GM15510 (cell line): ENCODE measurements around the gene HDLBP.

Source experiments
- POLR2A ChIP-seq: IDR thresholded peaks from 3 replicates; pipeline ENCODE4 v1.6.1; 2011; ENCODE audit warnings: borderline replicate concordance; ENCODE audit not compliant: insufficient read length; ENCODE audit errors: extremely low read depth

Gene HDLBP

DNA sequence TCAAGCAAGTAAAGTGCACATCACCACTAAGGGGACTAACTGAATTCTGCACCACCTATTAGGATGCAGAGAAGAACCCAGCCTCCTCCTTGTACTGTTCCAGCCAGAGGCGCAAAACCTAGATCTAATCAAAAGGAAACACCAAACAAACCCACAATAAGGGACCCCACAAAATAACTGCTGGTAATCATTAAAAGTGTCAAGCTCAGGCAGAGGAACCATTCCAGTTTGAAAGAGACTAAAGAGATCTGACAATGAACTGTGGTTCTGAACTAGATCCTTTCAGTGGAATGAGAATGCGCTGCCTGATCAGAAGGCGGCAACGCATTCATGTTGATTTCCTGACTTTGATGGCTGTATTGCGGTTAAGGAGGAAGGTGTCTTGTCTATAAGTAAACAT lies 16.8 kb downstream of the HDLBP start:
- TF ChIP-seq POLR2A: no peak

DNA sequence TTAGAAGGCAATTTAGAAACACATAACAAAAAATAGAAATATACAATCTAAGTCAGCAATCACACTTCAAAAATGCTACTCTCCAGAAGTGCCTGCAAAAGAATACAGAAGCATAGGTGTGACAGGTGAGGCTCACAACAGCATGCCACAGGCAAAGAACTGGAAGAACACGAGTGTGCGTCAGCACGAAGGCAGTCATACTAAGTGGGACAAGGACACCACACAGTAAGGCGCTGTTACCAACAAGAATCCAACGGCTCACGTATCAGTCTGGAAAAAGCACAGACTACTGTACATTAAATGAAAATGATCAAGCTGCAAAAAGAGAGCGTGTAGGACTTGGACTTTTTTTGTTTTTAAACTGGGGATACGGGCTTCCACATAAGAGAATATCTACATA lies 18.7 kb downstream of the HDLBP start:
- TF ChIP-seq POLR2A: no peak

DNA sequence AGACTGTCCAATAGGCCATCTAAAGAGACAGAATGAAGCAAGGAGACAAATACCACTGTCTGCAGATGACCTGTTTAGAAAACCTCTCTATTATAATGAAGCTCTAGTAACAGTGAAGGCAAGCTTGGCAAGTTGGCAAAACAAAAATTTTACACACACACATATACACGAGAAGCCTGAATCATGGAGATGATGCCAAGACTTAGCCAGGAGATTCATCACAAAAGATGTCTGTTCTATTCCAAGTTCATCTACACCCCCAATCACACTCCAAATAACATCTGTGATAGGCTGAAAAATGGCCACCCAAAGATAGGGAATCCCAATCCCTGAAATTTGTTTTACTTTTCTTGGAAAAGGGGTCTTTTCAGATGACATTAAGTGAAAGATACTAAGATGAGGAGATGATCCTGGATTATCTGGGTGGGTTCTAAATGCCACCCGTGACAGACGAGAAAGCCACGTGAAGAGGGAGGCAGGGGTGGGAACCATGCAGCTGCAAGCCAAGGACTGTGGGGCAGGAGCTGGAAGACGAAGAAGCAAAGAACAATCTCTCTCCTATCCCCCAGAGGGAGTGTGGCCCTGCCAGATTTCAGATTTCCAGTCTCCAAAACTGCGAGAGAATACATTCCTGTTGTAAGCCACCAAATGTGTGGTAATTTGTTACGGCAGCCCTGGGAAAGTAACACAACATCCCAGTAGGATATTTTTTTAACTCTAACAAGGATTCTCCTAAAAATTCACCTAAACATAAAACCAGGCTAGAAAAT lies 20.0 kb downstream of the HDLBP start:
- no peak for TF ChIP-seq POLR2A

DNA sequence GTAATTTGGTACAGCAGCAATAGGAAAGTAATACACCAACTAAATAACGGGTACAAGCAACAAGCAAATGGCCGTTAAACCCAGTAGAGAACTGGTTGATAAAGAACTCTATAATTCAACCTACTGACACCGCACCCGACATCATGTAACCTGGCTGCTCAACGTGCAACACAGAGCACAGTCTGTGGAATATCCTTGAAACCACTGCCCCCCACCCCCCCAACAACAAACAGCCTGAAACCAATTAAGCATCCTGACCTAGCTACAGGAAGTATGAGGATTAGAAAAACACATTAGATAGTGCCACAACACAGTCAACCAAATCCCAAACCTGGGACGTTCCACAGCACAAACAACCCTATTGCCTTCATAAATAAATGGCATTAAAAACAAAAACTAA lies 23.5 kb downstream of the HDLBP start:
- TF ChIP-seq POLR2A: no peak

DNA sequence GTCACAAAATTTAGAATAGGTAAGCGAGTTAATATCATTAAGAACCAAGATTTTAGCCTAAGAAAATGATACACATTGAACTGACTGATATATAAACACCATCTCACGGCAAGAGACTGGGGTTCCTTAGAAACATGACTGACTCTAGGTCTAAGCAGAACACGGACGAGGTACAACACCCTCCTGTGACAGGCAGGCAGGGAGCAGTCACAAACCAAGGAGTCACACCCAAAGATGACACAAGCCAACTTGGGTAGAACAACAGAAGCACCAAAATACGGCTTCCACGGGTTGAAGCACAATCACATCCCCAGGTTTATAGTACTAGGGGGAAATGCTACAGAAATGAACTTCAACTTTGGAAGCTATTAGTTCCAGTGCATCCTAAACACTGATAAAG lies 24.3 kb downstream of the HDLBP start:
- TF ChIP-seq POLR2A: no peak

DNA sequence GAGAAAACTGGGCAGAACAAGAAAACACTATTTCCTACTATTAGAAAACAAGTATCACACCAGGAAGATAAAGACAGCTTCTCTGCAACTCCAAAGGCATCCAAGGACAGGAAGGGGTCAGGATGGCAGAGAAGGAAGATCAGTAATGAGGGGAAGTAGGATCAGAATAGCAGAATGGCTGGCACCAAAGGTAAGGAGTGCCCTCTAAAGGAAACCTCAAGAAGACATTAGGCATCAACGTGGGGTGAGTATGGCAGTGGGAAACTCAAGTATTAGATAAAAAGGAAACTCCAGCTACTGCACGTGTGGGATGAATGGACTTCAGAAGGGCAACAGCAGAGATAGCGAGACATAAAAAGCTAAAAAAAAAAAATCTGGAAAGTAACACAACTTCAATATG lies 25.9 kb downstream of the HDLBP start:
- TF ChIP-seq POLR2A: no peak

DNA sequence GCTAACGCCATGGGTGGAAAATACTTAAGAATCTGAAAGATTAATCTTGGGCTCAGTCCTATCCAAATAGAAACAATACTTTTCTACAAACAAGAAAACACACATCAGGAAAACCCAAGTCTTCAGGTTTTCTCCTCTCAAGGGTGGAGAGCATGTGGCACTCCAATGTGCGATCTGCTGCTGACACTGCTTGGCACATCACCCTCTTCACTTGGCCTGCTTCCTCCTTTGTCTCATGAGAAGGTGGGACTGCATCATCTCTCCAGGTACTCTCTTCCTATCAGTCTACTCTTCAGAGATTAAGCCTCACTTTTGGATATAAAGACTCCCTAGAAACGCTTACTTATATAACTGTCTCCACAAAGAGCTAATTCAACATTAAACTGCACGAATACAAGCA lies 26.4 kb downstream of the HDLBP start:
- TF ChIP-seq POLR2A: no peak

DNA sequence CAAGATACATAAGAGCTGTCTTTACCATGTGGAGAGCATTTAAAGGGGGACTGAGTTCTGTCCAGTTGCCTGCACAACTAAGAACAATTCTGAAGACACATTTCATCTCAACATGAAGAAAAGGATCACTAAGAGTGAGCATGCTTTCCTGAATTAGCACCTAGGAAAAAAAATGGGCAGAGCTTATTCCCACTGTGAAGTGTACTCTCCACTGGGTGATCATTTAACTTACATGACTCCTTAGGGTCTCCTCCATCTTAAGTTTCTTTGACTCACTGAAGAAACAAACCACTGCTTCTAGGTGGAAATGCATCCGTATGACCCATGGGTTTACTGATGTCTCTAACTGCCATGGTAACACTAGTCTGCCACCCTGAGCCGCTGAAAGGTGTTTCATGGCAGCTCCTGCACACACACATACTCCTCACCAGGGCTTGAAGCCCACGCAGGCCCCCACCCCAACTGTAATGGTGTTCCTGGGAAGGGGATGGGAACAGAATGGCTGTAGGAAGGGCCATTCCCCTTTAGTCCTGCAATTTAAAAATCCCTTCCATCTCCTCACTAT lies 27.1 kb downstream of the HDLBP start:
- no peak for TF ChIP-seq POLR2A

DNA sequence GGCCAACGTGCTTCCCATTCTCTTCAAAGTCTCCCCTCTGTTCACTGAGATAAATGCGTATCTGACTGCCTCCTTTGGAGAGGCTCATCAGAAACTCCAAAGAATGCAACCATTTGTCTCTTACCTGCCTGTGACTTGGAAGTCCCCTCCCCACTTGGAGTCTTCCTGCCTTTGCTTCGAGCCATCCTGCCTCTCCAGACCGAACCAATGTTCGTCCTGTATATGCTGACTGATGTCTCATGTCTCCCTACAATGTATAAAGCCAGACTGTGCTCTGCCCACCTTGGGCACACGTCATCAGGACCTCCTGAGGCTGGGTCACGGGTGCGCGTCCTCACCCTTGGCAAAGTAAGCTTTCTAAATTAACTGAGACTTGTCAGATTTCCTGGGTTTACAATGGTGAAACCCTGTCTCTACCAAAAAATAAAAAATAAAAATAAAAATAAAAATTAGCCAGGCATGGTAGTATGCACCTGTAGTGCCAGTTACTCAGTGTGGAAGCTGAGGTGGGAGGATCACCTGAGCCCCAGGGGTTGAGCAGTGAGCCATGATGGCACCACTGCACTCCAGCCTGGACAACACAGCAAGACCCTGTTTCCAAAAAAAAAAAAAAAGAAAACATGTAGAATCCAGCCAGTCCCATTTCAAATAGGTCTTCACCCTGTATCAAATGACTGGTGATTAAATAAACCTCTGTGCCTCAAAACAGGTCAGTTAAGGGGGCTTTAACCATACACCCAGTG lies 29.0 kb downstream of the HDLBP start:
- TF ChIP-seq POLR2A: no peak

DNA sequence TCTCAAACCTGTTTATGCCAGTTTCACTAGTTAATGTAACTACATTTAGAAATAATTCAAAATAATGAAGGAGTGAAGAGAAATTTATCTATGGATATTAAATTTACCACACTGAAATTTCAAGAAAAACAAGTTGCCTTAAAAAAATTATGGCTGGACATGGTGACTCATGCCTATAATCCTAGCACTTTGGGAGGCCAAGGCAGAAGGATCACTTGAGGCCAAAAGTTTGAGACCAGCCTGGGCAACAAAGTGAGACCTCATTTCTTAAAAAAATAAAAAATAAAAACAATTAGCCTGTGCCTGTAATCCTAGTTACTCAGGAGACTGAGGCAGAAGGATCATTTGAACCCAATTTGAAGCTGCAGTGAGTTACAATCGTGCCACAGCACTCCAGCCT lies 29.9 kb downstream of the HDLBP start:
- no peak for TF ChIP-seq POLR2A

DNA sequence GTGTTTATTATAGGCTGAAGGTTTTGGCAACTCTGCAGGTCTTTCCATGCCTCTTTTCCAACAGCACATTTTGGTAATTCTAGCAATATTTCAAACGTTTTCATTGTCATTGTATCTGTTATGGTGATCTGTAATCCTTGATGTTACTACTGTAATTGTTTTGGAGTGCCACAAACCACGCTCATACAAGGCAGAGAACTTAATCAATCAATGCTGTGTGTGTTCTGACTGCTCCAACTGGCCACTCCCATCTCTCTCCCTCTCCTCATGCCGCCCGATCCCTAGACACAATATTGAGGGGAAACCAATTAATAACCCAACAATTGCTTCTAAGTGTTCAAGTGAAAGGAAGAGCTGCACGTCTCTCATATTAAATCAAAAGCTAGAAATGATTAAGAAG lies 32.9 kb downstream of the HDLBP start:
- TF ChIP-seq POLR2A: no peak

DNA sequence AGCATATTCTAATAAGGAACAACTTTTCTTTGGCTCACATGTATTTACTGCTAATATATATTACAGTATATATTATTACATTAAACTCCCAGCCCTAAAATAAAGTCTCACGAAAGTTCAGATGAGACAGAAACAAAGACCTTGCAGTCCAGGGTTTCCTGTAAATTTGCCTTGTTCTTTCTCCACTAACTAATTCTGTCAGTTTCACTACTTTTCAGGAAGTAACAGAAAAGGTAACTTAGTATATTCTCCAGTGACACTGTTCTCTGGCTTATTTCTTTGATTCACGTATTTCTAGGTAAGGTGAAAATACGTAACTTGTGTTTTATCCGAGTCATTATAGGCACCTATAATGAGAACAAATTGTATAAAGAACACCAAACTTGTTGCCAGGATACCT lies 35.2 kb downstream of the HDLBP start:
- TF ChIP-seq POLR2A: no peak

DNA sequence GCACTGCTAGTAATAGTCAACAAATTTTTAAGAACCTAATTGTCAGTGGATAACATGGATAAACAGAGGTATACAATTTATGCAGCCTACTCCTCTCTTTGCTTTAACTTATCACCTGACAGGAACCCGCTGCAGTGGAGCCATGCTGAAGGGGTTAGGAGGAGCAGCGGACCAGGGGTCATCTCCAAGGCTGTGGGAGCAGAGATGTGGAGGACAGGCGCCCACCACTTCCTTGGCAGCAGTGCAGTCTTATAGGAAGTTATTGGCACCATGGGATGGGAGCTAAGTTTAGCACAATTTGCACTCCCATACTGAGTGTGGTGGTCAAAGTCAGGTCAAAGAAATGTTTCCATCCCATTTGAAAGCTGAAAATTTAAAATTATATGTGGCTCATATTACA lies 35.6 kb downstream of the HDLBP start:
- TF ChIP-seq POLR2A: no peak

DNA sequence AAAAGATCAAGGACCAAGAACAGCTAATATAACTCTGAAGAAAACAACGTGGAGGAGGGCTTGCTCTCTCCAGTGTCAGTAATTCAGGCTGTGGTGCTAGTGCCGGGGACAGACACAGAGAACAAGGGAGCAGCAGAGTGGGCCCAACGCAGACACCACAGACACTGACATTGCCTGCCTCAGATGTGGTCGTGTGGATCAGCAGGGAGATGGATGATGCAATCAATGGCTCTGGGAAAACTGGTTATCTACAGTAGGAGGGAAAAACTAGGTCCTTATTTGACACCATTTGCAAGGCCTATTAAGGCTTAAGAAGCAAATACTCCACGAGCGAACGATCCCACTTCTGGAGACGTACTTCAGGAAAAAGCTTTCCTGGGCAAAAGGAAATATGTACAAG lies 36.1 kb downstream of the HDLBP start:
- no peak for TF ChIP-seq POLR2A

DNA sequence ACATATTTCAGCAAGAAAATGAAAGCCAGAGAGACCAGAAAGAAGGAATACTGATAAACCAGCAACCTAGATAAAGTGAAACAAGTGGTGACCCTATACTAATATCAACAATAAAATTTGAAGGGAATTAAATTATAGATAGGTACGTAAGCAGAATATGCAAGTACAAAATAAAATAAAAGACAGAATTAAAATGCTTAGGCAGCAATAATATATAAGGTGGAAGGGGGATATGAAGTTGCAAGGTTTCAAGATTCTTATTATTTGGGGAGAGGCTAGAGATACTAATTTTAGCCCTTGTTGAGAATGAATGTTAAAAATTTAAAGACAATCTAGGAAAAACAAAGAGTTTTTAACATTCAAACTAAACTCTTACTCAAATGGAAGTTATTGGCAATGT lies 39.6 kb downstream of the HDLBP start:
- TF ChIP-seq POLR2A: no peak

DNA sequence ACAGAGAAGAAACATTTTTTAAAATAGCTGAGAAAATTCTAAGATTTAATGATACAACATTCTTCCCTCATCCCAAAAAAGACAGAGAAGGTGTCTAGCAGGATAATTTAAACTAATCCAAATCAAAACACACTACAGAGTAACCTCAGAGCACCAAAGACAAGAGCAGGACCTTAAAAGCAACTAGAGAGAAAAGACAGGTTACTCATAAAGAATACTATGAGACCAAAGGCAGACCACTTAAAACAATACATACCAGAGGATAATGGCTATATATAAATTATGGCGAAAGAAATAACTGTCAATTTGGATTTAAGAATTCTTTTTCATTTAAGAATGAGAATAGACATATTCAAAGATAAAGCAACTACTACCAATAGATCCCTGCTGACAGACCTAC lies 40.0 kb downstream of the HDLBP start:
- TF ChIP-seq POLR2A: no peak

DNA sequence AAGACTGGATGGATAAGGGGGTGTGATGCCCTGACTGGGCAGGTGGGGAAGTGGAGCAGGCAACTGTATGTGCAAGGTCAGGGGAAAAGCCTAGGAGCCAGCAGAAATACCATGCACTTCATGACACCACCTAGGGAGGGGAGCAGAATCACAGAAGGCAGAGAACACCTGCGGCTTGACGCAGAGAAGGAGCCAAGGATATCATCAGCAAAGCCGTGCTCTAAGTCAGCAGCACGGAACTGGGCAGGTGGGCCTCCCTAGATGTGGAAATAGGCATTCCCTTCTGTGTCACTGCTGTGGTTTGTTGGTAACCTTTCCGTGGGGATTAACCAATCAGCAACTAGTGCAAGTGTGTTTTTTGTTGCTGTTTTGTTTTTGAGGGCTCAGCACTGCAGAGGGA lies 41.3 kb downstream of the HDLBP start:
- no peak for TF ChIP-seq POLR2A
